Naive thymus-derived CD4-positive, alpha-beta T cell (primary cell): ENCODE results near the gene NSFL1C. TPM values are rescaled to one million over a fixed set of nuclear protein-coding genes. Genes with fewer than 3 reads are reported as not detected.

Experiments used
- ATAC-seq: fragments of 150-1000 bp; cut with Tn5 transposase; 2 replicates; pipeline ENCODE4 v1.10.0; 2021; ENCODE audit warnings: mild to moderate bottlenecking, moderate library complexity
- CTCF ChIA-PET: fragments of 350-600 bp; sonication (Branson Sonifier 250); formaldehyde crosslinking; loops from one replicate; lab custom pipeline; 2021; ENCODE audit warnings: antibody characterized with exemption; lab: Charles Lee
- POLR2A ChIA-PET: fragments of 350-600 bp; sonication (Branson Sonifier 250); formaldehyde crosslinking; loops from one replicate; lab custom pipeline; 2021; ENCODE audit warnings: antibody characterized with exemption, inconsistent platforms; lab: Charles Lee
- DNase-seq, 9 donors: peaks; one replicate each; pipeline versions ENCODE4 v3.0.0 to v3.0.0-alpha.2; 2020 to 2022; ENCODE audit warnings: mixed read lengths in 1 of 9
- H3K27ac ChIP-seq: one replicate; pipeline ENCODE4 v1.7.0; 2013; ENCODE audit warnings: mild to moderate bottlenecking, low read depth, low read length, moderate library complexity
- H3K27me3 ChIP-seq, 2 donors: one replicate each; pipeline ENCODE4 v1.7.0; 2013; ENCODE audit warnings: low read length in 2 of 2, mild to moderate bottlenecking in 2 of 2, moderate library complexity in 2 of 2; ENCODE audit not compliant: control insufficient read depth in 2 of 2, insufficient read depth in 2 of 2
- H3K36me3 ChIP-seq, 3 experiments: 1 replicate in 2 of 3; 2 replicates in 1 of 3; pipeline ENCODE4 v1.7.0; 2013; ENCODE audit warnings: low read length in 3 of 3, mild to moderate bottlenecking in 3 of 3, moderate library complexity in 1 of 3; ENCODE audit not compliant: insufficient read depth in 3 of 3, control insufficient read depth in 2 of 3
- H3K4me1 ChIP-seq, 2 donors: one replicate each; pipeline ENCODE4 v1.7.0; 2013; ENCODE audit warnings: low read length in 2 of 2, mild to moderate bottlenecking in 2 of 2, moderate library complexity in 1 of 2; ENCODE audit not compliant: control insufficient read depth in 2 of 2, insufficient read depth in 2 of 2
- H3K4me3 ChIP-seq: 2 replicates; pipeline ENCODE4 v1.7.0; 2013; ENCODE audit warnings: mild to moderate bottlenecking, low read length
- H3K9me3 ChIP-seq, 3 experiments: 1 replicate in 2 of 3; 2 replicates in 1 of 3; pipeline ENCODE4 v1.7.0; 2013; ENCODE audit warnings: low read length in 3 of 3; ENCODE audit not compliant: control insufficient read depth in 2 of 3
- H3K27ac Mint-ChIP-seq, 9 donors: one replicate each; pipeline ENCODE4 v1.8.0; 2020 to 2022; ENCODE audit warnings: mixed read lengths in 9 of 9, mild to moderate bottlenecking in 8 of 9, moderate library complexity in 5 of 9, inconsistent platforms in 2 of 9
- H3K27me3 Mint-ChIP-seq, 5 donors: one replicate each; pipeline ENCODE4 v1.8.0; 2021 to 2022; ENCODE audit warnings: mixed read lengths in 5 of 5, mild to moderate bottlenecking in 1 of 5
- H3K36me3 Mint-ChIP-seq, 5 donors: one replicate each; pipeline ENCODE4 v1.8.0; 2020 to 2022; ENCODE audit warnings: mixed read lengths in 5 of 5, mild to moderate bottlenecking in 3 of 5, inconsistent platforms in 1 of 5
- H3K4me1 Mint-ChIP-seq, 7 donors: one replicate each; pipeline ENCODE4 v1.8.0; 2020 to 2022; ENCODE audit warnings: mixed read lengths in 7 of 7, mild to moderate bottlenecking in 3 of 7, inconsistent platforms in 1 of 7
- H3K4me3 Mint-ChIP-seq, 10 donors: one replicate each; pipeline ENCODE4 v1.8.0; 2020 to 2022; ENCODE audit warnings: mild to moderate bottlenecking in 10 of 10, mixed read lengths in 10 of 10, moderate library complexity in 6 of 10, inconsistent platforms in 2 of 10
- H3K9me3 Mint-ChIP-seq, 11 donors: one replicate each; pipeline ENCODE4 v1.8.0; 2020 to 2022; ENCODE audit warnings: mixed read lengths in 11 of 11, mild to moderate bottlenecking in 4 of 11, inconsistent platforms in 1 of 11, moderate library complexity in 1 of 11
- intact Hi-C, 2 donors: fragments of 100-400 bp; cut with micrococcal nuclease; formaldehyde crosslinking; loops; one replicate each; pipeline ENCODE4 v1.15.1; 2023
- polyA plus RNA-seq, 2 donors: library from polyadenylated mRNA; unstranded; fragments of 300-500 nt; fragmentation: Illumina TruSeq; gene quantifications; one replicate each; pipeline ENCODE4 v1.2.3, GENCODE V29; 2021
- total RNA-seq, 6 experiments: library from RNA in 5 of 6; stranded (reverse) in 5 of 6; gene quantifications; 1 replicate in 5 of 6; 2 replicates in 1 of 6; pipeline ENCODE4 v1.2.3 and lab custom pipeline; 2021 to 2026

Gene NSFL1C
- total and polyA plus RNA-seq, 7 experiments from 2014 or later, result 59.3 to 81.8 (median 65.7) TPM

DNA sequence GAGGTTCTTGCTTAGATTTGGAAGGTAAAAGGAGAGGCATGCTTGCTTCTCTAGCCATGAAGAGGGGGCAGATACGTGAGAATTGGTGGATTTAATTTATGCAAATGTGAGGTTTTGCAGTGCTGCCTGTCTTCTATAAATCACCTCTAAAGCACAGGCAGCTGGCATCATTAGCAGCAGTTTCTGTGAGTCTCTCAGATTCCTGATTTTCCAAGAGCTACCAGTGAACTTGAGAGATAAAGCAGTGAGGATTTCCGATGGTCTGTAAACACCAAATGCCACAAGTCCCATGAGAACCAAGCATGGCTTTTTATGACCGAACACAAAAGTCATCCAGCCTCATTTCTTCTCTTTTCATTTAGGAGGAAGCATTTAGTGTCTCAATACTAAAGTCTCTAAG lies 27.8 kb upstream of the NSFL1C start:
- CTCF ChIA-PET, result interaction anchor here (1.7 kb wide), 1 partner anchor 9 kb away, joined by 6 read pairs; no protein-coding TSS in a partner anchor
- H3K9me3 ChIP-seq, result no peaks in the 10 kb centered on the region
- Mint-ChIP-seq H3K36me3 (peaks cover 0 to 5% (median 0%) of the 10 kb centered on the region in 5 donors), H3K4me3 (no peak overlapping the region), H3K27me3 (peaks cover 0 to 52% (median 24%) of the 10 kb centered on the region in 5 donors), H3K27ac (no peak overlapping the region), H3K4me1 (peaks cover 13 to 26% (median 20%) of the 10 kb centered on the region in 7 donors), H3K9me3 (peaks cover 0 to 11% (median 2%) of the 10 kb centered on the region in 11 donors)
- peaks cover 0 to 12% of the 10 kb centered on the region in 2 donors for H3K4me1 ChIP-seq
- H3K27me3 ChIP-seq, result peaks cover 0 to 4% of the 10 kb centered on the region in 2 donors
- DNase-seq (no peak), ATAC-seq (no peak)
- no peak overlapping the region for H3K4me3 ChIP-seq
- intact Hi-C loops, result no loop called here
- H3K36me3 ChIP-seq, result no peaks in the 10 kb centered on the region
- POLR2A ChIA-PET, result no interaction called here
- no peak overlapping the region for H3K27ac ChIP-seq

DNA sequence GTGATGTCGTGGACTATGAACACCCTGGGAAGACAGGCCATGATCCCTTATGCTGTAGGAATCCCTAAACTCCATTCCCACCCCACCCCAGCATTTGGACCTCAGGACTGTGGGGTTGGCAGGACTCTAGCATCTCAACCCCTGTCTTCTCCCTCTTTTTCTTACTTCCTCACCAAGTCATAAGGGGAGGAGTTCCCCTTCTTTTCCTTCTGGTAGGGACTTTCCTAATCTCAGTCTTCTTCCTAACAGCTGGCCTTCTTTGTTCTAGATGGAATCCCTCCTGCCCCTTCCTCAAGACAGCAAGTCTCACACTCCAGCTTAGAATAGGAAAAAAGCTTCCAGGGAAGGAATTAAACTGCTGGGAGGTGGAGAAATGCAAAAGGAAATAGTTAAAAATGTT lies 26.9 kb upstream of the NSFL1C start:
- no peak overlapping the region for H3K4me3 ChIP-seq
- Mint-ChIP-seq H3K27me3 (peaks cover 0 to 54% (median 25%) of the 10 kb centered on the region in 5 donors), H3K36me3 (peaks cover 0 to 3% (median 0%) of the 10 kb centered on the region in 5 donors), H3K4me1 (peaks cover 13 to 26% (median 20%) of the 10 kb centered on the region in 7 donors), H3K4me3 (no peak overlapping the region), H3K27ac (no peak overlapping the region), H3K9me3 (peaks cover 0 to 10% (median 2%) of the 10 kb centered on the region in 11 donors)
- POLR2A ChIA-PET, result no interaction called here
- ATAC-seq (no peak), DNase-seq (no peak)
- no peak overlapping the region for H3K27ac ChIP-seq
- H3K4me1 ChIP-seq, result peaks cover 0 to 12% of the 10 kb centered on the region in 2 donors
- peaks cover 0 to 4% of the 10 kb centered on the region in 2 donors for H3K27me3 ChIP-seq
- CTCF ChIA-PET, result interaction anchor here (0.7 kb wide), 1 partner anchor 15 kb away, joined by 4 read pairs; no protein-coding TSS in a partner anchor
- H3K9me3 ChIP-seq, result no peaks in the 10 kb centered on the region
- intact Hi-C loops, result no loop called here
- no peaks in the 10 kb centered on the region for H3K36me3 ChIP-seq

DNA sequence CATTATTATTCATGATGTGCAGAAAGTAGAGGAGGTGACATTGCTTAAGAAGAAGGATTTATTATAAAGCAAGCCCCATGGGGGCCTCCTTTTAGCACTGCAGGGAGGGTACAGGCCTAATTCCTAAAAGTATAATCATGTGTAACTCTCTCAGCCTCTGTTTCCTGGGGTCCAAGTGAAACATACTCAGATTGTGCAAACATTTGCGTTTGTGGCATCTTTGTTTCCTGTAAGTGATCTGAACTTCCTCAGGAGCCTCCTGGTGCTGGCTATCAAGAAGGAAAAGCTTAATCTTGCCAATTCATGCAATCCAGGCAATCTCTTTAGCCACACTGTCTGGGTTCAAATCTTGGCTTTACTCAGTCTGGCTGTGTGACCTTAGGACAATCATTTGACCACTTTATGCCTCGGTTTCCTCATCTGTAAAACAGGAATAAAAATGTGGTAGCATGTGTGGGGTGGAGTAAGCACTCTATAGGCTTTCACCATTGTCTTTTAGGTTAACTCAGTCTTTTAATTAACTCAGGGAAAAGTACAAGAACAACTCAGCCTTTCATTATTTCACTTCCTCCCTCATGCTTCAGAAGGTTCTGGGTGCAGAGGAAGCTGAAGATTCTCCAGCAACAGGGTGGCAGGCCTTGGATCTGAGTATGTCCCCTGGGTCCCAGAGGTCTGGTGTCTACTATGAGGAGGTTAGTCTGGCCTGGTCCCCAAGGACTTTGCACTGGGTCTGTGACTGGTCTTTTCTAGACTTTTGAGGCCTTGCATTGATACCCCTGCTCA lies 25.4 kb upstream of the NSFL1C start:
- no peak overlapping the region for H3K4me3 ChIP-seq
- Mint-ChIP-seq H3K4me3 (no peak overlapping the region), H3K9me3 (peaks cover 0 to 5% (median 0%) of the 10 kb centered on the region in 11 donors), H3K4me1 (peaks cover 13 to 26% (median 20%) of the 10 kb centered on the region in 7 donors), H3K36me3 (no peaks in the 10 kb centered on the region), H3K27me3 (peaks cover 5 to 52% (median 19%) of the 10 kb centered on the region in 5 donors), H3K27ac (peak overlapping the region in 1 of 9 donors; percentile 37)
- H3K36me3 ChIP-seq, result no peaks in the 10 kb centered on the region
- H3K27ac ChIP-seq, result no peak overlapping the region
- CTCF ChIA-PET, result no interaction called here
- H3K27me3 ChIP-seq, result no peaks in the 10 kb centered on the region
- H3K4me1 ChIP-seq, result peaks cover 0 to 12% of the 10 kb centered on the region in 2 donors
- DNase-seq (no peak), ATAC-seq (peak; percentile 12)
- intact Hi-C loops, result no loop called here
- POLR2A ChIA-PET, result no interaction called here
- no peaks in the 10 kb centered on the region for H3K9me3 ChIP-seq

DNA sequence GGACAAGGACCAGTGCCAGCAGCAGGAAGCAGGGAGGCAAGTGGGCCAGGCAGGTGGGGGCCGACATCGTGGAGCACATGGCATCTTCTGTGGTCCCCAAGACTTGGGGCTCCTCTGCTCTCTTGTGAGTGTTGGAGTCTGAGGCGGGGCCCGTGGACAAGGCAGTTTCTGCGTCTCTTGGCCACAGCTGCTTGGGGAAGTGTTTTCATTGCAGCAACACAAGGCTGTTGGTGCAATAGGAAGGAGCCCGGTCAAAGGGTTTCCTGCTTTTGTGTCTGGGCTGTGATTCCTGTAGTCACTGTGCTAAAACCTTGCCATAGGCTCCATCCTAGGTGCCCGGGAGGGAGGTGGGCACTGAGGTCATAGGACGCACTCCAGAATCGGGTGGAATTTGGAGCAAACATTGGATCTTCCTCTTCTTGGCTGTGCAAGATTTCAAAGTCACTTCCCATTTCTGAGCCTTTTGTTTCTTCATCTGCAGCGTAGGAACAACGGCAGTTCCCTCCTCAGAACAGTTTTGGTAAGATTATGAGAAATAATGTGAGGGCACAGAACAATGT lies 24.7 kb upstream of the NSFL1C start, which contains the start of gene SIRPB2:
TSS of gene SIRPB2 (minus strand) at position 140 of the 560 bp plus-strand sequence. CDS start at position 79, 61 bp downstream.
- no peaks in the 10 kb centered on the region for H3K36me3 ChIP-seq
- Mint-ChIP-seq H3K27me3 (peaks cover 5 to 49% (median 16%) of the 10 kb centered on the region in 5 donors), H3K9me3 (peaks cover 0 to 5% (median 0%) of the 10 kb centered on the region in 11 donors), H3K36me3 (no peaks in the 10 kb centered on the region), H3K27ac (peak within 1 kb of the TSS in 1 of 9 donors; percentile 37), H3K4me3 (peak within 1 kb of the TSS in 1 of 10 donors; percentile 13), H3K4me1 (peaks cover 13 to 26% (median 20%) of the 10 kb centered on the region in 7 donors)
- no peak for DNase-seq
- H3K9me3 ChIP-seq, result no peaks in the 10 kb centered on the region
- H3K27ac ChIP-seq, result no peak within 1 kb of the TSS
- ATAC-seq, result peak; percentile 64
- no peak within 1 kb of the TSS for H3K4me3 ChIP-seq
- H3K4me1 ChIP-seq, result peaks cover 0 to 12% of the 10 kb centered on the region in 2 donors
- CTCF ChIA-PET, result no interaction called here
- intact Hi-C loops, result no loop called here
- no peaks in the 10 kb centered on the region for H3K27me3 ChIP-seq
- POLR2A ChIA-PET, result no interaction called here

DNA sequence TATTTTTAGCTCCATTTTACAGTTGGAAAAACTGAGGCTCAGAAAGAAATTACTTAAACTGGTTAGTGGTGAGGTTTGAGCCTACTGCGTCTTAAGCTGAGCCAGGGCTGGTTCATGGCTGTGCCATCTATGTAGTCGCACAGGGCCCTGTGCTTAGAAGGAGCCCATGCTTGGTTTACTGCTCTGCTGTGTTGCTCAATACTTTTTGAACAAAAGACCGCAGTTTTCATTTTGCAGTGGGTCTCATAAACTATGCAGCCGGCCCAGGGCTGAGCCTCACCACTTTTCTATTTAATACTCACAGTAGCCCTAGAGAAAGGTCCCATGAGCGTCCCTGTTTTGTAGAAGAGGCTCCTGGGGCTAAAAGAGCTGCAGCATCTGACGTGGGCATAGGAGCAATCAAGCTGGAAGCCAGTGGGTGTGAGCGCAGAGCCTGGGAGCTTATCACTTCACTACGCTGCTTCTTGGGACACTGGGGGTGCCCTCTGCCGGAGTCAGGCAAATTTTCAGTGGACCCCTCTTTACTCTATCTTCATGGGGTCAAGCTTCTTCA lies 24.1 kb upstream of the NSFL1C start:
- Histone ChIP-seq H3K27me3 (no peaks in the 10 kb centered on the region), H3K36me3 (no peaks in the 10 kb centered on the region), H3K9me3 (no peaks in the 10 kb centered on the region), H3K27ac (no peak overlapping the region), H3K4me1 (peaks cover 0 to 12% of the 10 kb centered on the region in 2 donors), H3K4me3 (no peak overlapping the region)
- H3K9me3 Mint-ChIP-seq, result peaks cover 0 to 5% (median 0%) of the 10 kb centered on the region in 11 donors
- ATAC-seq, result no peak
- H3K27me3 Mint-ChIP-seq, result peaks cover 5 to 47% (median 16%) of the 10 kb centered on the region in 5 donors
- POLR2A ChIA-PET, result no interaction called here
- H3K36me3 Mint-ChIP-seq, result no peaks in the 10 kb centered on the region
- H3K27ac Mint-ChIP-seq, result no peak overlapping the region
- peaks cover 13 to 26% (median 20%) of the 10 kb centered on the region in 7 donors for H3K4me1 Mint-ChIP-seq
- no peak overlapping the region for H3K4me3 Mint-ChIP-seq
- CTCF ChIA-PET, result no interaction called here
- intact Hi-C loops, result no loop called here
- no peak for DNase-seq

DNA sequence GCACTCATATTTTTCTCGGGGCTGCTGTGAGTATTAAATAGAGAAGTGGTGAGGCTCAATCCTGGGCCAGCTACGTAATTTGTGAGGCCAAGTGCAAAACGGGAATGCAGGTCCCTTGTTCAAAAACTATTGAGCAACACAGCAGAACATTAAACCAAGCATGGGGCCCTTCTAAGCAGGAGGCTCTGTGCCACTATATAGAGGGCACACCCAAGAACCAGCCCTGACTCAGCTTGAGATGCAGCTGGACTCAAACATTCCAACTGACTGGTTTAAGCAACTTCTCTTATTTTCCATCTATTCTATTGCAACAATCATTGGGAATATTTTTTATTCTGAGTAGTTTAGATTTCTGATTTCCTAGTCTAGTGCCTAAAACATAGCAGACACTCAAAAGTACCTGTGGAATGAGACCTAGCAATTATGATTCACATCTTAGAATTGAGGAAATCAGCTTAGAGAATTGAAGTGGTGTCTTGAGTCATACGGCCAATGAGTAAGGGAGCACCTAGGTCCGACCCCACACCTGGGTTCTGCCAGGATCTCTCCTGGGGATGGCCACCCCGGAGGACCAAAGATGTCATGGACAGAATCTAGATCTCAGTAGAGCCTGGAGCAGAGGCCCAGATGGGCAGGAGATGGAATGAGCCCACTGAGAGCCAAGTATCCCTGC lies 23.3 kb upstream of the NSFL1C start:
- ChIA-PET POLR2A (interaction anchor here (1.0 kb wide), 1 partner anchor 32 kb away, joined by 3 read pairs; no protein-coding TSS in a partner anchor), CTCF (no interaction called here)
- Histone ChIP-seq H3K4me1 (peaks cover 0 to 12% of the 10 kb centered on the region in 2 donors), H3K27ac (no peak overlapping the region), H3K4me3 (no peak overlapping the region), H3K9me3 (no peaks in the 10 kb centered on the region), H3K36me3 (no peaks in the 10 kb centered on the region), H3K27me3 (no peaks in the 10 kb centered on the region)
- intact Hi-C loops, result no loop called here
- no peak overlapping the region for H3K4me3 Mint-ChIP-seq
- ATAC-seq, result peak; percentile 72
- H3K4me1 Mint-ChIP-seq, result peaks cover 13 to 26% (median 20%) of the 10 kb centered on the region in 7 donors
- peaks cover 0 to 5% (median 0%) of the 10 kb centered on the region in 11 donors for H3K9me3 Mint-ChIP-seq
- no peak for DNase-seq
- H3K27ac Mint-ChIP-seq, result no peak overlapping the region
- H3K36me3 Mint-ChIP-seq, result no peaks in the 10 kb centered on the region
- peaks cover 5 to 47% (median 24%) of the 10 kb centered on the region in 5 donors for H3K27me3 Mint-ChIP-seq
